ENCODE data around the gene DDA1.

GRCh38 chr19:17292301-17293074, 16.9 kb upstream of the DDA1 start:
- TF ChIP-seq EZH2 (optimal IDR thresholded peaks at IDR 0.05; ENCODE audit: low read depth, low read length): no peak
- peak; percentile 71 for TF ChIP-seq CTCF (IDR thresholded peaks at IDR 0.05; ENCODE audit: low read length)
